Epithelial cell of prostate (primary cell): ENCODE measurements around the gene ABCA6.
"Not testable (repeated sequence)": the region's sequence is repeated elsewhere in the genome, so short reads cannot be mapped to it uniquely, and the experiment has no call there.

ENCODE experiments used
- DNase-seq: peaks from one replicate; pipeline ENCODE4 v3.0.0-alpha.2; 2011; ENCODE audit warnings: low read depth, low spot score
- H3K27ac ChIP-seq: fragments of 450-650 bp; 2 replicates; pipeline ENCODE4 v1.5.1; 2017; ENCODE audit warnings: mild to moderate bottlenecking

ABCA6 gene

DNA sequence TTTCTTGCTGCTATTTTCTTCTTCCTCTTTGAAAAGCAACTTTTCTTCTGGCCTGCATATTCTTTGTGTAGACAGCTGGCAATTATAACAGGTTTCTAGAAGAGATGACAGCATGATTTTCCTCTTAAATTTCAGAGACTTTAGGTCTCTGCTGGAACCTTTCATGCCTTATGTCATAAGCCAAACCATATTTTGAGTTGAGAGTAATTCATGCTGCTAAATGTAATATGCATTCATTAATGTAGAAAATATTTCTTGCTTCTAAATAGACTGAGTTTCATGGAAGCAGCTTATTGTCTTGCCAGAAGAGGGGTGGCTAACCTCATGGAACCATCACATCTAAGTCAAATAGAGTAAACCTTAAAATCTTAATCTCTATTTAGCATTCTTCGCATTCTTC, 55.1 kb downstream of the ABCA6 start:
- no peak for DNase-seq
- no peak overlapping the region for H3K27ac ChIP-seq

DNA sequence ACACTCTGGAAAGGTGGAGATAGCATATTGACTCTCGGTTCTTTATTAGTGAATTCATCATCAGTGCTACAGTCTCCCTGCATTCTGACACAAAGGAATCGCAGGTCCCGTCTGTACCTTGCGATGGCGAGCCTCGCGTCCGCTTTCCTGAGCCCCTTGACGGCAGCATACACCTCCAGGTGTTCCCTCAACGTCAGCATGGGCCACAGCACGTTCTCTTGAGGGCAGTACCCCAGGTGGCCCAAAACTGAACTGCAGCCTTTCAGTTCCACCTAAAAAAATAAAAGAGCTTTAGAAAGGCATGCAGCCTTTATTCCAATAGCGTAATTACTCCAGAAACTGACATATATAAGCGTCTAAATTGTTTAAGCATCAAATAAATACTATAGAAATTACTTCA, 56.8 kb downstream of the ABCA6 start:
- no peak for DNase-seq
- H3K27ac ChIP-seq, result no peak overlapping the region

DNA sequence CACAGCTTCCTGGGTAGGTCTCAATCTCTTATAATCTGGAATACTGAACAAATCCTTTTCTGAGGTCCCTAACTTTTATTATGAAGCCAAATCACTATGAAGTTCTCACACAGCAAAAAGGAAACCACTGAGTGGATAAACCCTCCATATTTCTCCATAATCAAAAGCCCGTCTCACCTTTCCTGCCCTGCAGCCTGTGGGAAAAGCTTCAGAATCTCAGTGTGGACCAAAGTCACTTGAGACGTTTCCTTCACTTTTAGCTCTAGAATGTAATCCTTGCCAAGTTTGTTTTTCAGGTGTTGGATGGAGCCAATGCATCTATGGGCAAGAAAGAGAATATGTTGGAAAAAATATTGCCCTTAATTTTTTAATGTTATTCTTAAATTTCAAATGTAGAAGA, 59.0 kb downstream of the ABCA6 start:
- DNase-seq, result no peak

DNA sequence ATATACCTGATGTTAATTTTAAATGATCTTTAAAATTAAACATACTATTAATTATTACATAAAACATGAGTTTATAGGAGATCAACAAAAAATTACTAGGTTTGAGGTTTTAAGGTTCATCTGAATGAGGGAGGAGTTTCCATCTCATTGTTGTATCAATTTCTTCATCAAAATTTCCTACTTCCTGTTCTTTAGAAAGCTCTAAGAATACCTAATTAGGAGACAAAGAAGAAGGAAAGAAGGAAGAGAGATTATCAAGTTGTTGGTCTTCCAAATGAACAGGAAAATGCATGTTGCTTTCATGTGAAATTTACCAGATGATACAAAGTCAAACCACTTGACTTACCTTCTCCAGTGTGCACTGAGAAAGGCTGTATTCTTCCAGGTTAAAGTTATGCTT, 62.8 kb downstream of the ABCA6 start:
- DNase-seq, result no peak

More for the DNA sequence above, 59.0 kb downstream of the ABCA6 start:
- H3K27ac ChIP-seq, result no peak overlapping the region

DNA sequence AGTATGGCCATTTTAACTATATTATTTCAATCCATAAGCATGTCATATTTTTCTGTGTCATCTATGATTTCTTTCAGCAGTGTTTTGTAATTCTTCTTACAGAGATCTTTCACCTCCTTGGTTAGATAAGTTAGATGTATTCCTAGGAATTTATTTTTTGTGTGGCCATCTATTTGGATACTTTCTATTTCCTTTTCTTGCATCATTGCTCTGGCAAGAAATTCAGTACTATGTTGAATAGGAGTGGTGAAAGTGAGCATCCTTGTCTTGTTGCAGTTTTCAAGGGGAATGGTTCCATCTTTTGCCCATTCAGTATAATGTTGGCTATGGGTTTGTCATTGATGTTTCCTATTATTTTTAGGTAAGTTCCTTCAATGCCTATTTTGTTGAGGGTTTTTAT, 65.9 kb downstream of the ABCA6 start:
- H3K27ac ChIP-seq, result no peak overlapping the region

More for the DNA sequence above, 62.8 kb downstream of the ABCA6 start:
- no peak overlapping the region for H3K27ac ChIP-seq

DNA sequence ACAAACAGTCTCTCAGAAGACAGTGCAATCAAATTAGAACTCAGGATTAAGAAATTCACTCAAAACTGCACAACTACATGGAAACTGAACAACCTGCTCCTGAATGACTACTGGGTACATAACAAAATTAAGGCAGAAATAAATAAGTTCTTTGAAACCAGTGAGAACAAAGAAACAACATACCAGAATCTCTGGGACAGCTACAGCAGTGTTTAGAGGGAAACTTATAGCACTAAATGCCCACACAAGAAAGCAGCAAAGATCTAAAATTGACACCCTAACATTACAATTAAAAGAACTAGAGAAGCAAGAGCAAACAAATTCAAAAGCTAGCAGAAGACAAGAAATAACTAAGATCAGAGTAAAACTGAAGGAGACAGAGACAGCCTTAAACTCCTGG, 68.3 kb downstream of the ABCA6 start:
- H3K27ac ChIP-seq, DNase-seq: not testable (repeated sequence)

More for the DNA sequence above, 65.9 kb downstream of the ABCA6 start:
- DNase-seq, result no peak

DNA sequence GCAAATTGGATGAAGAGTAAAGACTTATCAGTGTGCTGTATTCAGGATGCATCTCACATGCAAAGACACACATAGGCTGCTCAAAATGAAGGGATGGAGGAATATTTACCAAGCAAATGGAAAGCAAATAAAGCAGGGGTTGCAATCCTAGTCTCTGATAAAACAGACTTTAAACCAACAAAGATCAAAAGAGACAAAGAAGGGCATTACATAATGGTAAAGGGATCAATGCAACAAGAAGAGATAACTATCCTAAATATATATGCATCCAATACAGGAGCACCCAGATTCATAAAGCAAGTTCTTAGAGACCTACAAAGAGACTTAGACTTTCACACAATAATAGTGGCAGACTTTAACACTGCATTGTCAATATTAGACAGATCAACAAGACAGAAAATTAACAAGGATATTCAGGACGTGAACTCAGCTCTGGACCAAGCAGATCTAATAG, 68.9 kb downstream of the ABCA6 start:
- not testable (repeated sequence) for H3K27ac ChIP-seq, DNase-seq

DNA sequence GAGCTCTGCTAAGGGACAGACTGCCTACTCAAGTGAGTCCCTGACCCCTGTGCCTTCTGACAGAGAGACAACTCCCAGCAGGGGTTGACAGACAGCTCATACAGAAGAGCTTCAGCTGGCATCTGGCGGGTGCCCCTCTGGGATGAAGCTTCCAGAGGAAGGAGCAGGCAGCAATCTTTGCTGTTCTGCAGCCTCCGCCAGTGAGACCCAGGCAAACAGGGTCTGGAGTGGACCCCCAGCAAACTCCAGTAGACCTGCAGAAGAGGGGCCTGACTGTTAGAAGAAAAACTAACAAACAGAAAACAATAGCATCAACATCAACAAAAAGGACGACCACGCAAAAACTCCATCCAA, 70.5 kb downstream of the ABCA6 start:
- DNase-seq, H3K27ac ChIP-seq: not testable (repeated sequence)

DNA sequence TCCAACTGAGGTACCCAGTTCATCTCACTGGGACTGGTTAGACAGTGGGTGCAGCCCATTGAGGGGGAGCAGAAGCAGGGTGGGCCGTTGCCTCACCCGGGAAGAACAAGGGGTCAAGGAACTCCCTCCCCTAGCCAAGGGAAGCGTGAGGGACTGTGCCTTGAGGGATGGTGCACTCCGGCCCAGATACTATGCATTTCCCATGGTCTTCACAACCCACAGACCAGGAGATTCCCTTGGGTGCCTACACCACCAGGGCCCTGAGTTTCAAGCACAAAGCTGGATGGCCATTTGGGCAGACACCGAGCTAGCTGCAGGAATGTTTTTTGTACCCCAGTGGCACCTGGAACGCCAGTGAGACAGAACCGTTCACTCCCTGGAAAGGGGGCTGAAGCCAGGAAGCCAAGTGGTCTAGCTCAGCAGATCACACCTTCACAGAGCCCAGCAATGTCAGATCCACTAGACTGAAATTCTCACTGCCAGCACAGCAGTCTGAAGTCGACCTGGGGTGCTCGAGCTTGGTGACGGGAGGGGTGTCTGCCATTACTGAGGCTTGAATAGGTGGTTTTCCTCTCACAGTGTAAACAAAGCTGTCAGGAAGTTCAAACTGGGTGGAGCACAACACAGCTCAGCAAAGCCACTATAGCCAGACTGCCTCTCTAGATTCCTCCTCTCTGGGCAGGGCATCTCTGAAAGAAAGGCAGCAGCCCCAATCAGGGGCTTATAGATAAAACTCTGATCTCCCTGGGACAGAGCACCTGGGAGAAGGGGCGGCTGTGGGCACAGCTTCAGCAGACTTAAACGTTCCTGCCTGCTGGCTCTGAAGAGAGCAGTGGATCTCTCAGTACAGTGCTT, 71.1 kb downstream of the ABCA6 start:
- not testable (repeated sequence) for H3K27ac ChIP-seq, DNase-seq

DNA sequence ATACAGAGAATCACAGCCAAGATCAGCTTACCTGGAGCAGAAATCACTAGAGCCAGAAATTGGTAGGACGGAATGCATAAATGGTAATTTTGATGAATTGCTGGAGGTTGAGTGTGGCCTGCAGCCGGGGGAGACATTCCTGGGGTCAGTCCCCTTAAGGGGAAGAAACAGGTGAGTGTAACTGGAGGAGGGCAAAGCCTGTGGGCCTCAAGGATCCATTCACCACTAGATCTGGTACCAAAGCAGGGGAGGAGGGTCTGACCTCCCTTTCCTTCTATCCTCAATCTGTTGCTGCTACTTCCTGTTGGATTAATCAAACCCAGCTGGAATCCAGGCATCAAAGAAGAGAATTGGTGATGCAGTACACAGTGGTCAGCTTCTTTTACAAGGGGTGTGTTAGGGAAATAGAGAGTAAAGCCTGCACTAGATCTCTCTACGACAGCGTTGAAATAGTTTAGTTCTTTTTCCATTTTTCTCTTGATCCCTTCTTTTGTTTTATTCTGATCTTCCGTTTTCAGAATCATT, 72.4 kb downstream of the ABCA6 start:
- DNase-seq, result no peak
- no peak overlapping the region for H3K27ac ChIP-seq

DNA sequence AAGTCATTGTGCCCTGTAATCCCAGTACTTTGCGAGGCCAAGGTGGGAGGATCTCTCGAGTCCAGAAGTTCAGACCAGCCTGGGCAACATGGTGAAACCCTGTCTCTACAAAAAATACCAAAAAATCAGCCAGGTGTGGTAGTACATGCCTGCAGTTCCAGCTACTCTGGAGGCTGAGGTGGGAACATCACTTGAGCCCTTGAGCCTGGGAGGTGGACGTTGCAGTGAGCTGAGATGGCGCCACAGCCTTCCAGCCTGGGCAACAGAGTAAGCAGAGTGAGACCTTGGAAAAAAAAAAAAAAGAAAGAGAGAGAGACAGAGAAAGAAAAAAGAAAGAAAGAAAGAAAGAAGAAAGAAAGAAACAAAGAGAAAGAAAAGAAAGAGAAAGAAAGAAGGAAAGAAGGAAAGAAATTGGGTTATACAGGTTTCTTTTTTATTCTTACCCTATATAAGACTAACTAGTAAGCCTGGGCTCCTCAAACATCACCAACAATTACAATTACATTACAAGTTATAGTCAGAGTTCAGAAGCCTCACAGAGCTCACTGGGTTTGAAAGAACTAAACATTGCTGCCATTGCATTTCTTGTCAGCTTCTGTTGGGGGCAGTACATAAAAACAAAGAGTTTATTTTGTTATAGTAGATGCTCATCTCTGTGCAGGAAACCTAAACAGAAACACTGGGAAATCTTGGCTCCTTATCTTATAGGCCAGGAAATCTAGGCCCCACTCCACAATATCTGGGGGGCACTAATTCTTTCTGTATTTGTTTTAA, 74.2 kb downstream of the ABCA6 start:
- no peak overlapping the region for H3K27ac ChIP-seq
- DNase-seq, result no peak

DNA sequence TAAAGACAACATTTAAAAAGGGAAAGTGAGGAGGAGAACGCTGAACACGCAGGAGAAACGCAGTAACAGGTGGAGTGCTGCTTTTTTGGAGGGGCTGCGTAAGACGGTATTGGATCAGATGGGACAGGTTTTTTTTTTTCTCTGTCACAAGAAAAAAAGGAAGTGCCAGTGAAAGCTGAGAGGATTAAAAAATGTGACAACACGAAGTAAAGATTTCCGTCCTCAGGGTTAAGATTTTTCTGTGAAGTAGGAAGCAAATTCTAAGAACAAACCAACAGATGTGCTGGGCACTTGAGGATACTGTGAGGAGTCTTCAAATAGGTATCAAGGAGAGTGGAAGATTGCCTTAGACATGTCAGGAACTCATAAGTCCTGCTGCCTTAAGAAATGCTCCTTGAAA, 75.2 kb downstream of the ABCA6 start:
- DNase-seq, result no peak
- H3K27ac ChIP-seq, result no peak overlapping the region

DNA sequence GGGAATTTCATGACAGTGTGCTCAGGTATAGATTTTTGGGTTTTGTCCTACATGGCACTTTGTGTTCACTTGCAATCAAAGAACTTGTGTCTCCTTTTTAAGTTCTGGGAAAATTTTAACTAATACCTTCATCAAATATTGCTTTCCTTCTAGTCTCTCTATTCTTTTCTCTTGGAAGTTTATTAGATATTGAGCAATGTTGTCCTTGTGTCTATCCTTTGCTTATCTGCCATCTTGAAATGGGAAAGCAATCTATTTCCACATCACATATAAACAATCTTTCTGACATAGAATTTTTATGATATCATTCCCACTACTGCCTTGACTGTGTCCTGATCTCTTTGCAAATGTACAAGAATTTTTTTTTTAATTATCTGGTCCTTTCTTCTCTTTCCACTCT, 76.6 kb downstream of the ABCA6 start:
- no peak overlapping the region for H3K27ac ChIP-seq

DNA sequence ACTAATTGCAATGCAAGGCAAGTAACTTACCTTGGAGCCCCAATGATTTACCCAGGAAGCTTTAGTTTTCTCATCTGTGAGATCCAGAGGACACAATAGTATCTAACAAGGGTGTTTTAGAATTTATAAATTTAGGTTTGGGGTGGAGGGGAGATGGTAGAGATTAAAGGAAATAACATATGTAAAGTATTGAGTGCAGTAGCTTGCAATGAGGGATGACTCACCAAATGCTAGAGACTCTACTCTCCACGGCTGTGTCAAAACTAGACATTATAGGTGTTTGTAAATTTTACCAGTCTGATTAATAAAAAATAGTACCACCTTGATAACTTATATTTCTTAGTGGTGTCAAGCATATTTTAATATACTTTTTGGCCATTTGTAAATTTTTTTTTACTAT, 77.2 kb downstream of the ABCA6 start:
- no peak overlapping the region for H3K27ac ChIP-seq
- DNase-seq, result no peak

More for the DNA sequence above, 76.6 kb downstream of the ABCA6 start:
- no peak for DNase-seq

DNA sequence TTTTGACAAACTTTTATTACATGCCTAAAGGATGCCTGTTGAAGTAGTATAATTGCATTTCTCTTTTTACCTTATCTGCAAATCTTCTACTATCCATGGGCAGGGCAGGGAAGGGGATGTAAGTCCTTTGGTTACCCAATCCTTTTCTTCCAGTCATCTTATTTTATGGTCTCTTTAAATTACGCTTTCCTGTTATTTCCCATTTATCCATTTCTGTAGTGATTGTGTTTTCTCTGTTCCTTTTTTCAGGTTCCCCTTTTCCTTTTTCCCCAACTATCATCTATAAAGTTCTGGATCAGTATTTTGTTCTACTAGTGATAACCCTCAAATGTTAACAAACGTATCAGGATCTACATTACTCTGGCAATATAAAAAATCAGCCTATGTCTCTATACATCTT, 77.7 kb downstream of the ABCA6 start:
- H3K27ac ChIP-seq, result no peak overlapping the region

DNA sequence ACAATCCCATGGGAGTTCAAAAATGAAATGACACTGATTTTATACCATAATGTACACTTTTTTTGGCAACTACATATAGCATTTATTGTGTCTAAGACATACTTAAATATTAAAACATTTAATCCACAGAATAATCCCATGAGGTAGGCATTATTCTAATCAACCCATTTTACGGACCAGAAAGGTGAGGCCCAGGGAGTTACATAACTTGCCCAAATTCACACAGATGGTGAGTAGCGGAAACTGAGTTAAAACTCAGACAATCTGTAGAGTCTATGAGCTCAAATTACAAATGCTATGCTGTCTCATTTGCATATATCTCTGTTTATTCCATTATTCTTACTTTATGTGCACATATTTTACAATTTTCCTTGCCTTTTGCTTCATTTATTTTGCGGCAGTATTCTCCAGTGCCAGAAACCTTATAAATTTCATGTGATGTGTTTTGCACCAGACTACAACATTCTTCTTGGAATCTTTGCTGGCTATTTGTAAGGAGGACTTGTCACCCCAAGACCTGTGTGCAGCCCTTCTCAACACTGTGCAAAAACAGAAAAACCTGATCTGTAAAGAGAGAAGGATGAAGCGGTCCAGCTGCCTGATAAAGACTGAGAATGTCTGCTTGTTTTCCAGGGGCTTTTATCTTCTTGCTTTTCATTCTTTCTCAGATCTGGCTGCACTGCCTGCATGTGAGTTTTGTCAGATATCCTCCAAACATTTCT, 78.7 kb downstream of the ABCA6 start:
- no peak overlapping the region for H3K27ac ChIP-seq
- DNase-seq, result no peak

More for the DNA sequence above, 77.7 kb downstream of the ABCA6 start:
- no peak for DNase-seq

DNA sequence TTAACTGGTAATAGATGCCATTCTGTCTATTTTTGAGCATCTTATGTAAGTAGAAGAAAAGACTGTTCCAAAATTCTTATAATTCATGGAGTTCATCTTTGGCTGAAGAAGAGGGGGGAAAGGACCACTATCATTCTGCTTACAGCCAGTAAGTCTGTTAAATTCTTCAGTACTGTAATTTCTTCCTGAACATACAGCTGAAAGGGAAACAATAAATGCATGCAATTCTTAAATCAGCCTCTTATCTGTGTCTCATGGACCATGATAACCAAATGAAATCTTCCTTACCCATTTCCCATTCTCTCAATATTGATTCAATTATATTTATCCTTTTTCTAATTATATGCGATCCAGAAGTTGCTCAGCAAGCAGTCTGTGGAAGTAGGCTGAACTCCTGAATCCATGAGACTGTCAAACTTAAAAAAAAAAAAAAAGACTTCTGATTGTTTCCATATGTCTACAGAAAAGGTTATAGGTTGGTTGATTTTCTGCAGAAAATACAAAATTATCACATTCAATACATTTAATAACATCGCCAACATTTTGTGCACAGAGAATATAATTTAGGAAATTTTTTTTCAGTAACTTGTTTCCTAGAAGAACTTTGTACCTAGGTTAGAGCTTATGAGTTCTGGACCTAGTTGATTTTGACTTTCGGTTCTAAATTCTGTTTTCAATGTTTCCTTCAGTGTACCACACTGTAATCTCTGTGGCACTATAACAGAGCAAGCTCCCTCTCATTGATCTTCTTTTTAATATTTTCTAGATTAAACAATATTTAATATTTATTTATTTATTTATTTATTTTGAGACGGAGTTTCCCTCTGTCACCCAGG, 79.8 kb downstream of the ABCA6 start:
- H3K27ac ChIP-seq, result no peak overlapping the region
- no peak for DNase-seq

DNA sequence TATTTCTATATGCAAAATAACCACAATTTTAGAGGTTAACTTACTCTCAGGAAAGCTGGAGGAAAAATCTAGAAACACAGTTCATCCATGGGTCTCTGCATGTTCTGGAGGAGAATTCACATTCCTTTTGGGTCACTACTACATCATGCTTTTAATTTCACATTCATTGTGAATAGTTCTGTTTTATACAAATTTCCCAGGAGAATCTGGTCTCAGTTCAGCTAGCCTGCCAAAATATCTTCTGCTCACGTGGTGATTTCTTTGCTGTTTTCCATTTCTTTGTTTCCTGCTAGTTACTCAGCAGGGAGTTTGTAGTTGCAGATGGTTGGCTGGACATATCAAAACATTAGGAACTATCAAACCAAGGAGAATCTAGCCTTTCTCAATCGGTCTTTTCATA, 80.9 kb downstream of the ABCA6 start, which contains the start of gene ABCA9:
ABCA9 (minus strand) TSS at position 106 of the 400 bp plus-strand sequence. CDS start 9,801 bp downstream, outside the sequence.
- no peak within 1 kb of the TSS for H3K27ac ChIP-seq
- DNase-seq, result no peak

DNA sequence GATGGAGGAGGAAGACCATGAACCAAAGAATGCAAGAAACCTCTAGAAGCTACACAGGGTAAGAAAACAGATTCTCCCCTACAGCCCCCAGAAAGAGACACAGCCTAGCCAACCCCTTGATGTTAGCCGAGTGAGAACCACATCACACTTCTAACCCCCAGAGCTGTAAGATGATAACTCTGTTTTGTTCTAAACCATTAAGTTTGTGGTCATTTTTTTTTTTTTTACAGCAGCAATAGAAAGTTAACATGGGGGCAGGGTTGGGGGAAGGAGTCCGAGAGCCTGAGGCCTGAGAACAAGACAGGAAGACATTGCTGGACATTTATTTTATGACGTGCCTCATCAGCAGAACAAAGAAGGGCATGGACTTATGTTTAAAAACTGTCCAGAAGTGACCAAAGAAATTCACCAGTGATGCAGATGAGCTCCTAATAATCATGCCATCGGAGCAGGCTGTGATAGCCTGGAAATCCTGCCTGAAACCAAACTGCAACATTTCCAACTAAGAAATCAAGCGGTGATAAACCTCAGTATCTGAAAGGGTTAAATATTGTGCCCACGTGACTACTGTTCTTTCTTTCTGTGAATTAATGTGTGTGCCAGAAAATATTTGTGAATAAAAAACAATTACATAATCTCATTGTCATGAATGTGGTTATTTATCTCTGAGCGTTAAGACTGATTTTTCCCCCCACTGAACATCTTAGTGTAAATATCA, 82.1 kb downstream of the ABCA6 start:
- H3K27ac ChIP-seq, result no peak overlapping the region
- DNase-seq, result no peak
